ENCODE measurements around the gene AMT. TPM values are rescaled to one million over a fixed set of nuclear protein-coding genes. Genes with fewer than 3 reads are reported as not detected.
"Not testable (repeated sequence)": the region's sequence is repeated elsewhere in the genome, so short reads cannot be mapped to it uniquely, and the experiment has no call there.

The AMT gene
- total RNA-seq, 4 donors from 2014 or later = 0.32 to 11.4 (median 7.6) TPM

DNA sequence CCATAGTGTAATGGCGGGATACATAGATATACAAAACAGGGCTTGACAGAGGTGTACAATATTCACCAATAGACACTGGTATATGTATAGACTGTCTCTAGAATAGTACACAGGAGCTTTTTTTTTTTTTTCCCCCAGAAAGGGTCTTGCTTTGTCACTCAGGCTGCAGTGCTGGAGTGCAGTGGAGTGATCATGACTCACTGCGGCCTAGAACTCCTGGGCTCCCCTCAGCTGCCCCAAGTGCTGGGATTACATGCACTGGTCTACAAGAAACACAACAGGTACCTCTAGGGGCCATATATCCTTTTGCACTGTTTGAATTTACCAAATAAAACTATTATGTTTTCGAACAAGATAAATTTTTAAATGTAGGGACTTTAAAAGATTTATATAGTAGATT, 22.8 kb downstream of the AMT start:
- H3K4me3 ChIP-seq = no peak overlapping the region
- no peak for TF ChIP-seq POLR2A (IDR thresholded peaks at IDR 0.05)
- TF ChIP-seq EP300 (IDR thresholded peaks at IDR 0.05) = no peak
- no peak for TF ChIP-seq POLR2AphosphoS5 (IDR thresholded peaks at IDR 0.05)
- H3K4me1 ChIP-seq = peaks cover 0 to 99% (median 43%) of the 10 kb centered on the region in 3 donors
- no peaks in the 10 kb centered on the region for H3K27me3 ChIP-seq
- ATAC-seq = no peak
- no peak overlapping the region for H3K27ac ChIP-seq
- H3K36me3 ChIP-seq = peaks cover 0 to 29% of the 10 kb centered on the region in 2 donors
- H3K9me3 ChIP-seq = no peaks in the 10 kb centered on the region
- 90 to 100% methylated on average over 3 of the region's 3 CpGs for WGBS, 2 donors (ENCODE audit: low coverage in 1 of 2)

GRCh38 chr3:49397470-49397869, 24.8 kb downstream of the AMT start:
- TF ChIP-seq POLR2A (IDR thresholded peaks at IDR 0.05) (no peak), EP300 (IDR thresholded peaks at IDR 0.05) (no peak), POLR2AphosphoS5 (IDR thresholded peaks at IDR 0.05) (no peak)
- TF ChIP-seq, protein P1, sequence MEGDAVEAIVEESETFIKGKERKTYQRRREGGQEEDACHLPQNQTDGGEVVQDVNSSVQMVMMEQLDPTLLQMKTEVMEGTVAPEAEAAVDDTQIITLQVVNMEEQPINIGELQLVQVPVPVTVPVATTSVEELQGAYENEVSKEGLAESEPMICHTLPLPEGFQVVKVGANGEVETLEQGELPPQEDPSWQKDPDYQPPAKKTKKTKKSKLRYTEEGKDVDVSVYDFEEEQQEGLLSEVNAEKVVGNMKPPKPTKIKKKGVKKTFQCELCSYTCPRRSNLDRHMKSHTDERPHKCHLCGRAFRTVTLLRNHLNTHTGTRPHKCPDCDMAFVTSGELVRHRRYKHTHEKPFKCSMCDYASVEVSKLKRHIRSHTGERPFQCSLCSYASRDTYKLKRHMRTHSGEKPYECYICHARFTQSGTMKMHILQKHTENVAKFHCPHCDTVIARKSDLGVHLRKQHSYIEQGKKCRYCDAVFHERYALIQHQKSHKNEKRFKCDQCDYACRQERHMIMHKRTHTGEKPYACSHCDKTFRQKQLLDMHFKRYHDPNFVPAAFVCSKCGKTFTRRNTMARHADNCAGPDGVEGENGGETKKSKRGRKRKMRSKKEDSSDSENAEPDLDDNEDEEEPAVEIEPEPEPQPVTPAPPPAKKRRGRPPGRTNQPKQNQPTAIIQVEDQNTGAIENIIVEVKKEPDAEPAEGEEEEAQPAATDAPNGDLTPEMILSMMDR (IDR thresholded peaks at IDR 0.05) = no peak
- Histone ChIP-seq H3K9me3 (no peaks in the 10 kb centered on the region), H3K36me3 (peaks cover 0 to 19% of the 10 kb centered on the region in 2 donors), H3K27ac (peak overlapping the region in 3 of 4 donors; percentile 37 to 54 (median 49)), H3K27me3 (no peaks in the 10 kb centered on the region), H3K4me3 (no peak overlapping the region), H3K4me1 (peaks cover 0 to 98% (median 52%) of the 10 kb centered on the region in 3 donors)
- WGBS, 2 donors (ENCODE audit: low coverage in 1 of 2) = 42 to 67% methylated on average over 1 to 4 of the region's 4 CpGs
- ATAC-seq = peak; percentile 70

DNA sequence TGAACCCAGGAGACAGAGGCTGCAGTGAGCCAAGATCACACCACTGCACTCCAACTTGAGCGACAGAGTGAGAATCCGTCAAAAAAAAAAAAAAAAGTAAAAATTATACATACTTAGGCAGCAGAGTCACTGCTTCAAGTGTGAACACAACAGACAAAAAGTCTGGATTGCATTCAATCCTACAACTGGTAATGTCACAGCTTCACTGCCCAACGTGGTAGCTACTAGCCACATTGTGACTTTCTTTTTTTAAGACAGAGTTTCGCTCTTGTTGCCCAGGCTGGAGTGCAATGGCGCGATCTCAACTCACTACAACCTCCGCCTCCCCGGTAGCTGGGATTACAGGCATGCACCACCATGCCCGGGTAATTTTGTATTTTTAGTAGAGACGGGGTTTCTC, 31.0 kb downstream of the AMT start:
- H3K9me3 ChIP-seq, H3K27ac ChIP-seq, ATAC-seq, H3K4me3 ChIP-seq, H3K27me3 ChIP-seq: not testable (repeated sequence)
- peaks cover 0 to 12% of the 10 kb centered on the region in 2 donors for H3K36me3 ChIP-seq
- 75 to 87% methylated on average over 7 to 10 of the region's 10 CpGs for WGBS, 2 donors (ENCODE audit: low coverage in 1 of 2)
- peaks cover 0 to 90% (median 14%) of the 10 kb centered on the region in 3 donors for H3K4me1 ChIP-seq

GRCh38 chr3:49389297-49389696, 33.0 kb downstream of the AMT start:
- Histone ChIP-seq H3K9me3 (no peaks in the 10 kb centered on the region), H3K4me1 (peaks cover 0 to 90% (median 7%) of the 10 kb centered on the region in 3 donors), H3K27ac (no peak overlapping the region), H3K36me3 (no peaks in the 10 kb centered on the region), H3K27me3 (no peaks in the 10 kb centered on the region), H3K4me3 (no peak overlapping the region)
- 98 to 100% methylated on average over 1 to 6 of the region's 6 CpGs for WGBS, 2 donors (ENCODE audit: low coverage in 1 of 2)
- ATAC-seq = no peak
- TF ChIP-seq, protein P1 (IDR thresholded peaks at IDR 0.05) = no peak
- TF ChIP-seq POLR2AphosphoS5 (IDR thresholded peaks at IDR 0.05) = no peak
- TF ChIP-seq POLR2A (IDR thresholded peaks at IDR 0.05) = no peak
- TF ChIP-seq EP300 (IDR thresholded peaks at IDR 0.05) = no peak

GRCh38 chr3:49388289-49388820, 33.9 kb downstream of the AMT start:
- no peak for ATAC-seq
- TF ChIP-seq EP300 (IDR thresholded peaks at IDR 0.05) = no peak
- TF ChIP-seq, protein P1 (IDR thresholded peaks at IDR 0.05) = no peak
- TF ChIP-seq POLR2AphosphoS5 (IDR thresholded peaks at IDR 0.05) = no peak
- TF ChIP-seq POLR2A (IDR thresholded peaks at IDR 0.05) = no peak
- 92 to 100% methylated on average over 1 of the region's 1 CpG for WGBS, 2 donors (ENCODE audit: low coverage in 1 of 2)
- Histone ChIP-seq H3K4me1 (peaks cover 0 to 91% (median 12%) of the 10 kb centered on the region in 3 donors), H3K27ac (no peak overlapping the region), H3K9me3 (no peaks in the 10 kb centered on the region), H3K36me3 (no peaks in the 10 kb centered on the region), H3K27me3 (no peaks in the 10 kb centered on the region), H3K4me3 (no peak overlapping the region)

GRCh38 chr3:49387721-49388120, 34.6 kb downstream of the AMT start:
- Histone ChIP-seq H3K36me3 (no peaks in the 10 kb centered on the region), H3K4me3 (no peak overlapping the region), H3K9me3 (no peaks in the 10 kb centered on the region), H3K27me3 (no peaks in the 10 kb centered on the region), H3K27ac (no peak overlapping the region), H3K4me1 (peaks cover 0 to 92% (median 7%) of the 10 kb centered on the region in 3 donors)
- TF ChIP-seq POLR2AphosphoS5 (IDR thresholded peaks at IDR 0.05) (no peak), EP300 (IDR thresholded peaks at IDR 0.05) (no peak), POLR2A (IDR thresholded peaks at IDR 0.05) (no peak)
- TF ChIP-seq, protein P1 (IDR thresholded peaks at IDR 0.05) = no peak
- WGBS, 2 donors (ENCODE audit: low coverage in 1 of 2) = 90 to 93% methylated on average over 1 to 2 of the region's 2 CpGs
- ATAC-seq = no peak

Data from gastroesophageal sphincter (tissue), 4 donors.